Body of pancreas (tissue), 4 donors: ENCODE data around the gene FGD3. TPM values are rescaled to one million over a fixed set of nuclear protein-coding genes. Genes with fewer than 3 reads are reported as not detected.

ENCODE experiments used
- ATAC-seq: fragments of 150-250 bp; one replicate; pipeline ENCODE4 v1.9.1; 2016
- DNase-seq, 4 donors: peaks; one replicate each; pipeline ENCODE4 v3.0.0-alpha.2; 2019
- H3K27ac ChIP-seq, 4 donors: fragments of 200-600 bp; sonication (generic); 1 replicate in 3 of 4; 2 replicates in 1 of 4; pipeline versions ENCODE4 v1.5.1 to v1.6.1; 2016 to 2019; ENCODE audit warnings: mild to moderate bottlenecking in 1 of 4, mixed read lengths in 1 of 4, moderate library complexity in 1 of 4
- H3K27me3 ChIP-seq, 2 donors: fragments of 200-600 bp; sonication (generic); one replicate each; pipeline ENCODE4 v1.6.0; 2016; ENCODE audit warnings: mild to moderate bottlenecking in 1 of 2
- H3K36me3 ChIP-seq, 2 donors: fragments of 200-600 bp; sonication (generic); replicated peaks in 1 of 2; 2 replicates each; pipeline ENCODE4 v1.5.1; 2016; ENCODE audit warnings: low read depth in 2 of 2; ENCODE audit not compliant: insufficient read depth in 1 of 2
- H3K4me1 ChIP-seq: fragments of 200-600 bp; sonication (generic); one replicate; pipeline ENCODE4 v1.6.0; 2016
- H3K4me3 ChIP-seq, 2 donors: fragments of 200-600 bp; sonication (generic); 1 replicate in 1 of 2; 2 replicates in 1 of 2; pipeline ENCODE4 v1.5.1; 2016 to 2019
- H3K9me3 ChIP-seq, 3 donors: fragments of 200-600 bp; sonication (generic); 1 replicate in 2 of 3; 2 replicates in 1 of 3; pipeline ENCODE4 v1.5.1; 2016
- CTCF ChIP-seq, 7 experiments: fragments of 450-650 bp in 4 of 7; fragments of 200-600 bp in 3 of 7; sonication (generic) in 3 of 7; IDR thresholded peaks; one replicate each; pipeline ENCODE4 v1.5.1; 2016 to 2019; ENCODE audit warnings: antibody characterized with exemption in 7 of 7
- POLR2A ChIP-seq, 3 donors: fragments of 450-650 bp; IDR thresholded peaks; one replicate each; pipeline ENCODE4 v1.6.1; 2016; ENCODE audit warnings: antibody characterized with exemption in 3 of 3, mild to moderate bottlenecking in 2 of 3
- WGBS, 2 donors: methylation state at CpG; one replicate each; pipeline ENCODE4 v1.1.5; 2017; 5-methylcytosine and 5-hydroxymethylcytosine counted together
- intact Hi-C: fragments of 100-400 bp; cut with DNase I; formaldehyde crosslinking; loops from one replicate; pipeline ENCODE4 v1.15.1; 2023
- total RNA-seq, 2 donors: library from RNA; depleted of rRNA; stranded (reverse); fragments of >200 nt; gene quantifications; one replicate each; pipeline ENCODE4 v1.1.0, GENCODE V29; 2016

The FGD3 gene
- total RNA-seq, 2 donors from 2014 or later = 12.2 to 13.2 TPM

GRCh38 chr9:93077811-93078210 lies 130.5 kb downstream of the FGD3 start:
- intact Hi-C loops = no loop called here
- Histone ChIP-seq H3K4me3 (no peak overlapping the region), H3K27me3 (no peaks in the 10 kb centered on the region), H3K36me3 (no peaks in the 10 kb centered on the region), H3K4me1 (no peaks in the 10 kb centered on the region), H3K9me3 (no peaks in the 10 kb centered on the region), H3K27ac (no peak overlapping the region)
- WGBS, 2 donors = 92% methylated on average over 11 to 15 of the region's 16 CpGs
- peak in 1 of 4 donors; percentile 8 for DNase-seq
- no peak for TF ChIP-seq POLR2A (IDR thresholded peaks at IDR 0.05)
- TF ChIP-seq CTCF (IDR thresholded peaks at IDR 0.05) = no peak
- no peak for ATAC-seq

GRCh38 chr9:93079371-93079770 lies 132.0 kb downstream of the FGD3 start:
- intact Hi-C loops = no loop called here
- peak in 1 of 4 donors; percentile 3 for DNase-seq
- WGBS, 2 donors = 90 to 91% methylated on average over 2 to 13 of the region's 13 CpGs
- TF ChIP-seq CTCF (IDR thresholded peaks at IDR 0.05) (no peak), POLR2A (IDR thresholded peaks at IDR 0.05) (no peak)
- no peaks in the 10 kb centered on the region for H3K4me1 ChIP-seq
- H3K27ac ChIP-seq = no peak overlapping the region
- H3K36me3 ChIP-seq = no peaks in the 10 kb centered on the region
- no peak overlapping the region for H3K4me3 ChIP-seq
- H3K27me3 ChIP-seq = no peaks in the 10 kb centered on the region
- no peak for ATAC-seq
- no peaks in the 10 kb centered on the region for H3K9me3 ChIP-seq

GRCh38 chr9:93080406-93080805 lies 133.1 kb downstream of the FGD3 start:
- Histone ChIP-seq H3K27me3 (no peaks in the 10 kb centered on the region), H3K4me3 (no peak overlapping the region), H3K36me3 (no peaks in the 10 kb centered on the region), H3K4me1 (no peaks in the 10 kb centered on the region), H3K9me3 (no peaks in the 10 kb centered on the region), H3K27ac (no peak overlapping the region)
- ATAC-seq (no peak), DNase-seq (no peak)
- 89 to 97% methylated on average over 9 of the region's 9 CpGs for WGBS, 2 donors
- TF ChIP-seq POLR2A (IDR thresholded peaks at IDR 0.05) (no peak), CTCF (IDR thresholded peaks at IDR 0.05) (no peak)
- intact Hi-C loops = no loop called here

GRCh38 chr9:93081081-93081529 lies 133.8 kb downstream of the FGD3 start:
- no peak overlapping the region for H3K4me3 ChIP-seq
- TF ChIP-seq CTCF (IDR thresholded peaks at IDR 0.05) (no peak), POLR2A (IDR thresholded peaks at IDR 0.05) (no peak)
- ATAC-seq = no peak
- no peaks in the 10 kb centered on the region for H3K9me3 ChIP-seq
- intact Hi-C loops = no loop called here
- WGBS, 2 donors = 87 to 95% methylated on average over 9 to 10 of the region's 10 CpGs
- no peaks in the 10 kb centered on the region for H3K36me3 ChIP-seq
- no peak overlapping the region for H3K27ac ChIP-seq
- H3K4me1 ChIP-seq = no peaks in the 10 kb centered on the region
- peak in 1 of 4 donors; percentile 4 for DNase-seq
- H3K27me3 ChIP-seq = no peaks in the 10 kb centered on the region

- ATAC-seq (no peak), DNase-seq (no peak)
- Histone ChIP-seq H3K4me3 (no peak overlapping the region), H3K4me1 (no peaks in the 10 kb centered on the region), H3K9me3 (no peaks in the 10 kb centered on the region), H3K36me3 (no peaks in the 10 kb centered on the region), H3K27me3 (no peaks in the 10 kb centered on the region), H3K27ac (no peak overlapping the region)
- WGBS, 2 donors = 83 to 88% methylated on average over 3 of the region's 3 CpGs
- TF ChIP-seq CTCF (IDR thresholded peaks at IDR 0.05) = no peak
- no peak for TF ChIP-seq POLR2A (IDR thresholded peaks at IDR 0.05)
- intact Hi-C loops = no loop called here
Observed at GRCh38 chr9:93081931-93082330, 134.6 kb downstream of the FGD3 start.
